HG03159 (cell line): ENCODE results near the gene SPINK8.
A peak's percentile ranks its signal among the peaks of the same experiment; 100 is the strongest.
"Not testable (repeated sequence)": the region's sequence is repeated elsewhere in the genome, so short reads cannot be mapped to it uniquely, and the experiment has no call there.

Experiments
- ATAC-seq: cut with Tn5 transposase; IDR thresholded peaks from one replicate; pipeline ENCODE4 v1.9.1; 2021; ENCODE audit warnings: mild to moderate bottlenecking, moderate library complexity; ENCODE audit not compliant: unreplicated experiment

The SPINK8 gene

DNA sequence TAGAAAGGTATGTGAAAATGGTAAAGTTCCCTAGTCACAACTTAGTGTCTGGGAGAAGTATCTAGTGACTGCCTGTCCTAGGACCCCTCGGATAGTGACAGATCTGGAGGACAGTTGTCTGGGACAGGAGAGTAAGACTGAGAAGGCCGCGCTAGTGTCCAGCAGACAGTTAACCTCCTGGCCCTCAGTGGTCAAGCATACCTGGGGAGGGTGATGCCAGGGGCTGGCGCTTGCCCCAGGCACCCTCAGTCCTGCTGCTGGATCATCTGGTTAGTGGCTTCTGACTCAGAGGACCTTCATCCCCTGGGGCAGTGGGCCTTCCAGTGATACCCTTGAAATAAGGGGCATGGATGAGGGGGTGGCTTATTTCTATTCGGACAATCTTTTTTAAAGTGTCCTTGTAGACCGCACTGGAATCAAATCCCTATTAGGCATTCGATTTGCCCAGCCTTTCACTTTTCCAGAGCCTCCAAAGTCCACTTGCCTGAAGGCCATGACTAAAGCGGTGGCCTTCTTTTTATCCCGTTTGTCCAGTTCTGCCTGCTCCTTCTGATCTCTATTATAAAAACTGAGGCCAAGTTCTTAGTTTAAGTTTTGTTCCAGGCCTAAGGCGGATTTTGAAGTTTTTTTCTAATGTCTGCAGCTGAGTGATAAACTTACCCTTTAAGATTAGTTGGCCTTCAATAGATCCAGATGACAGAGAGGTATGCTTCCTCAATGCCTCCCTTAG lies 1.6 kb downstream of the SPINK8 start:
- ATAC-seq, result not testable (repeated sequence)

DNA sequence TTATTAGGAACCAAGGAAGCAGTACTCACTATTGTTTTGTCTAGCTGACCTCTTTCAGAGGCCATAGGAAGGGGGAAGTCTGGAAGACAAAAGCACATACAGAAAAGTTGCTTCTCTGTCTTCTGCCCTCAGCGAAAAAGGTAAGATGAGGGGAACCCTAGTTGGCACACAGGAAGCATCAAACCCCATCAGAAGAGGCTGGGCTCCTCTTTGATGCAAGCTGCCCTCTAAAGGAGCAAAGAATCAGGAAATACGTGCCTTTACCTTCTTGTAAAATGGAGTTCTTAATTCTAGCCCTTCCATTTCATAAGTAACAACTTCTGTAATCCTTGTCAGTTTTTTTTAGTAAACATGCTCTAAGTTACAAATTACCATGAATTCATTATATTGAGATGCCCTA lies 12.5 kb downstream of the SPINK8 start:
- ATAC-seq, result no peak

DNA sequence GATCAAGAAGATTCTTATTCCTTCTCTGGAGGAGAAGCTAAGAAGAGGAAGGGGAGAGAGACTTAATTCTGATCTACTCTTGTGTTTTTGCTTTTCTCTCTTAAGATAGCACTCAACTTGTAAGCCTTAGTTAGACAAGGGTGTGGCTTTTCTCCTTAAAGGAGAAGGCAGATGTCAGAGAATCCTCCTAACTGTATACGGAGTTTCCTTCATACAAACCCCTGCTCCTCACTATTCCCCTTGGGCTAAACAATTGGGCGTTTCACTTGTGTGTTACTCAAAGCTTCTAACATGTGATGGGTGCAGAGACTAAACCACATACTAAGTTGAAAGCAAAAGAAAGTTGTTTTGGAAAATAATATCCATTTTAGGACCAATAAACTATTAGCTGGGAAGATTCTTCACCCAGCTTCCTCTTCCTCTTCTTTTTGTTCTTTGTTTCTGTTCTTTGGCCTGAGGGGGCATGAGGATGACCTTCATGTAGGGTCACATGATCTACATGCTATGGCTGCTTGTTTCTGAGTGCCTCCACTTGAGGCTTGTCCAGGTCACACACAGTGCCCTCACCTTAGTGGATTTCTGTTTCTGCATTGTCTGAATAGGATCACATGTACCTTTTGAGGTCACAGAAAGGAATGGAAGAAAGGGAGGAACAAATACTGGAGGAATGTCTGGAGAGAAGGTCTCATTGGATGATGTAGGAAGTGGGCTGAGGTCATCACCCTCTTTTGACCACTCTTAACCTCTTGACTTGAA lies 14.6 kb downstream of the SPINK8 start:
- no peak for ATAC-seq

DNA sequence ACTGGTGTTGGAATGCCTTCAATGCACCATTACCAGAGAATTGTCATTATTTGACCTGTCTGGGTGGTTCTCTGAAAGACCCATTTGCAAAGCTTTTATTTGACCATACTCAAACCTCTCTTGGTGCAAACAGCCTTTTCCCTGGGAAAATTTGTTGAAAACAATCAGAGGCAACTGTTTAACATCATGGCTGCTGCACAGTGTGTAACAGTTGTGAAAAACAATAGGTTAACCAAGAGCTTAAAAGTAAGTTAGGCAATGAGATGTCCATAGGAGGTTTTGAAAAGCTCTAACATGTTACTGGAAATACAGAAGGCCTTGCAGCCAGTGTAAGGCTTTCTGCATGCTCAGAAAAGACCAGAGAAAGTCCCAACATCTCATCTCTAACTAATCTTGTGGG lies 18.9 kb downstream of the SPINK8 start:
- no peak for ATAC-seq

DNA sequence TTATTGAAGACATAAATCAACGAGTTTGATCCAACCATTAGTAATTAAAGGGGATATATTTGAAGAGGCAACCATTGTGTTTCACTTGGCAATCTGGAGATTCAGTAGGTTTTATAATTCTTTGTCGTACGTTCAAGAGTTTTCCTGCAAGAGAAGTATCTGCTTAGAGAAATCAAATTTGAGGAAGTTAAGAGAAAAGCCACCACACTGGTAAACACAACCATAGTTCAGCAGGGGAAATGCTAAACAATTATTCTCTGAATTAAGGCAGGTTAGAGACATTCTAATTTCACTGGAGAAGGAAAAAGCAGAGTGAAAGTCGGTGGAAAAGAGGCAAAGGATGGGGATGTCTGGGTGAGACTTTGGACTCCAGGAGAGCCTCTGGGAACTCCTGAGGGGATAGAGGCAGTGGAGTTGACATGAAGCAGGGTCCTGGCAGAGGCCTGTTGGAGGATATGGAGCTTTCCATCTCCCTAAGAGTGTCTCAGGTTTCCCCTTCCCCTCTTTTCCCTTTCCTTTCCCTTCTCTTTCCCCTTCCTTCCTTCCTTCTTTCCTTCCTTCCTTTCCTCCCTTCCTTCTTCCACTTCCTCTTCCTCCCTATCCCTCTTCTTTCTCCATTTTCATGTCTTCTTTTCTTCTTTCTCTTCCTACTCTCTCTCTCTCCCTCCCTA lies 26.5 kb downstream of the SPINK8 start:
- no peak for ATAC-seq

DNA sequence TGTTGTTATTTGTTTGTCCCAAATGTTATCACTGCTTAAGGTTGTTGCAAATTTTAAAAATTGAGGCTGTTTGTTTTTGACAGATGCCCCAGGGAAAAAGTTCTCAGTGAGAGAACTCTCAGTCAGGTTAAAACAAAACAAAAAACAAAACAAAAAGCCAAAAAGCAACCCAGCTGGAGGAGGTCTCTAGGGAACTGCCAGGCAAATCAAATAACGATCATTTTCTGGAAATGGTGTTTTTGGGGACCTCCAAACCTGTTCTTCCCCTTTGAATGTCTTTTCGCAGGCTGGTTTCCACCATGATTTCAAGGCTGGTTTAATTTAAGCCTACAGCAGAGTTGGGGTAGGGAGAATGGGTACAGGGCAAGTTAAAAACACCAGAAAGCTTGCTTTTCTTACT lies 27.2 kb downstream of the SPINK8 start:
- no peak for ATAC-seq

DNA sequence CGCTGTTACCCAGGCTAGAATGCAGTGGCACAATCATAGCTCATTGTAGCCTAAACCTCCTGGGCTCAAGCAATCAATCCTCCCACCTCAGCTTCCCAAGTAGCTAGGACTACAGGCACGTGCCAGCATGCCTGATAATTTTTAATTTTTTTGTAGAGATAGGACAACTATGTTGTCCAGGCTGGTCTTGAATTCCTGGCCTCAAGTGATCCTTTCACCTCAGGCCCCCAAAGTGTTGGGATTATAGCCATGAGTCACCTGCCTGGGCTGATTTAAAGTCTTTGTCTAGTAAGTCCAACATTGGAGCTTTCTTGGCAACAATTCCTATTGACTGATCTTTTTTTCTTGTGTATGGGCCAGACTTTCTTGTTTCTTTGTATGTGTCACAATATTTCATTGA lies 28.1 kb downstream of the SPINK8 start:
- ATAC-seq, result no peak

DNA sequence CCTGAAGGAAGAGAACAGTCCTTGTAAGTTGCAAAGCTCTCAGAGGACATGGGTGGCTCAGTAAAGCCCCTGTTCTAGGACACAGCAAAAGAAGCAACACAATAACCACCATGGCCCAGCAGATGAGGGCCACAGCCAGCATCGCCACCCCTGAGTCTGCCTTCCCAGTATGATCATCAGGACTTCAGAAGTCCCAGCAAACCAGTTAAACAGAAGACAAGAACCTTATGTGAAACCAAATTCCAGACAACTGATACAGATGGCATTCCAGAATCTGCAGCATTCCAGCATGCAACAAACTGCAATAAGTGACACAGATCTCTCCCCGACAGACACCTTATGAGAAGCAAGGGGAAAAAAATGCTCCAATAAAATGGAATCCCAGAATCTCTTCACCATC lies 30.4 kb downstream of the SPINK8 start:
- ATAC-seq, result no peak

DNA sequence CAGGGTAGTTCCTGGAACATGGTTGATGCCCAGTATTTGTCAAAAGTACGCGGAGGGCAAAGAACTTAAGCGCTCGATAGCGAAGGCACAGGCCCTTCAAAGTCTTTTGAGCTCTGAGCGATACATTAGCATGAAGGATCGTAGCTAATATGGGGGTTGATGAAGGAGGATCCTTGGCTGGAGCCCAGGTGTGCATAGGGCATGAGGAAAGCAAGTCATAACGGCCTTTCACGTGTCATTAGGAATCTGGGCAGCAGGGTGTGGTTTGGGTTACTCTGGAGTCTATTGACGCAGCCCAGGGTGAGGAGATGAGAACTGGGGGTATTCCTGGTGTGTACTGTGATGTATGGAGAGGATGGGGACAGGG lies 31.7 kb downstream of the SPINK8 start:
- no peak for ATAC-seq

DNA sequence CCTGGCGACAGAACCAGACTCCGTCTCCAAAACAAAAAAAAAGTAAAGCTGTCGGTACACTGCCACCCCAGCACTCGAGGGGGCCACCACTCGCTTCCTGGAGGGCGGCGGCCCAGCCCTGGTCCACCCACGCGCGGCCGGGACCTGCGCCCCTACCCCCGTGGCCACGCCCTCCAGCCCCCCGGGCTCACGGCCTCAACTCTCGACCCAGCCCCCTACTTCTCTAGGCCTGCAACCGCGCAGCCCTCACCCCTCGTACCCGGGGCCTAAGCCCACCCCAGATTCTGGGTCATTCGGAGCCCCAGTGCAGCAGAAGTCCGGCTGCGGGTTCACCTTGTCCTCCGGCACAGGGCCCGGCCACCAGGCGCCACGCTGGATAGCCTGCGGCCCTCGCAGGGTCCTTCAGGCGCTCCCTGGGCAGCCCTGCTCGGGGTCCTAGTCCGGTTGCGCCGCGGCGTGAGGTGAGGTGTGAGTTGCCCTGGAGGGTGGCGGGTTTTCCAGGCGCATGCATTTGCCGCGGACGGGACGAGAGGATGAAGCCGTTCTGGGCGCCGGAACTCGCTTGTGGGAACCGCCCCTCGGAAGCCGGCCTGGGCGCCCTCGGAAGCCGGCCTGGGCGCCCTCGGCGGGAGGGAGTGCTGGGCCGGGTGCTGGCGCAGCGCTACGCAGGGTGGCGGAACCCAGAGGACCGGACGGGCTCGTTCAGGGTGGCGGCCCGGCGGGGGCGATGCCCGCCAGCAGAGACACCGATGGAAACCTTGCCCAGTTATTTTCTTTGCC lies 32.3 kb downstream of the SPINK8 start, which contains the start of gene NME6:
TSS of gene NME6 (minus strand) at position 348 of the 780 bp plus-strand sequence.
- peak; percentile 77 for ATAC-seq

DNA sequence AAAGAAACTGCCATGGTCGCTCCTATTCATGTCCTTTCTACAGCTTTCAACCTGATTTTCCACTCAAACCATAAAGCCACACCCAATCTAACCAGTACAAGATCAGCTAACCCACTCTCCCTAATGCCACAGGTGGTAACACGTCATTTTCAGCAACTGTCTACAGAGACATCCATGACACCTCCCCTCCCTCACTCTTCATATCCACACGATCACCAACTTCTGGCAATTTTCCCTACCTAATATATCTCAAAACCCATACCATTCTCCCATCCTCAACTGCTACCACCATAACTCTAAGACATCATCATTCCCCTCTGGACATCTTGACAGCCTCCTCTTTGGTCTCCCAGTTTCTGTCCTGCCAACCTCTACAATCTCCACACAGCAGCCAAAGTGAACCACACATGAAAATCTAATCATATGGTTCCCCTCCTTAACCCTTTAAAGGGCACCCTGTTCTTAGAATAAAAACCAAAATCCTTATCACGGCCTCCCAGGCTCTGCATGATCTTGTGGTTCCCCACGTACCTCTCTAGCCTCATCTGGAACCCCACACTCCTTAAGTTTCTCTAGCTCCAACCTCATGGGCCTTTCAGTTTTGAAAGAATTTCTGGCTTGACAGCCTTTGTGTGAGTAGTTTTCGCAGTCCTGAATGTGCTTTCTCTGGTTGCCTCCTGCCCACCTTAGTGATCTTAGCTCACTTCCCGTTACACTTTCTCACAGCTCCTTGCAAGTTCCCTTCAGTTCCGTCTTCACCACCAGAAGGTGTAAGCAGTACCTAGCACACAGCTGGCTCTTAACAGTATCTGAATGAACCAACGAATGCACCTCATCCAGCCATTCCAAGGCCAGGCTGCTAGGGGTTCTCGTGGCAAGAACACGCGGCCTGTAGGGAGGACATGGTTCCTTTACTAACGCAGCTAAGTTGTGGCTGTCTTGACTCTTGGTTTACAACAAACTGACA lies 33.4 kb downstream of the SPINK8 start:
- peak; percentile 59 for ATAC-seq

DNA sequence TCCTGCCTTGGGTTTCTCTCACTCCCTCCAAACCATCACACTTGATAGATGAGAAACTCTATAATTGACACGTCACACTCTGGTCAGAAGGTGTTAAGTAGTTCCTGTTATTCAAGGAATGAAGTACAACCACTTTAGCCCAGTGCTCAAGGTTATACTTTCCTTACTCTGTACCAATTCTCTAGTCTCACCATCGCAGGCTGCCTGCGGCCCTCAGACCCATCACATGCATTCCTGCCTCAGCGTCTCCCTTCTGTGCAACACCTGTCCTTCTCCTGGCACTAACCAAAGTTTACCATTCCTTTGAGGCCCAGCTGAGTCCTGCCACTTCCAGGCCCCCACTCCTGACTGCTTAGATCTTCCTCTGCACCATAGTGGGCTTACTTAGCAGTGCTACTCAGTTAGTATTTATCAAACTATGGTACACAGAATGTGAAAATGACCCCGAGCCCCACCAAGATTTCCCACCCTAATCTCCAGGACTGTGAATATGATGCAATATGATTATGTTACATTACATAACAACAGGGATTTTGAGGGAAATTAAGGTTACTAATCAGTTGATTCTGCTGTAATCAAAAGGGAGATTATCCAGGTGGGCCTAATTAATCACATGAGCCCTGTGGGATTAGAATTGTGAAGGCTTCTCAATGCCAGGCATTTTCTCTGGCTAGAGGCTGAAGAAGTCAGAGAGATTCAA lies 36.2 kb downstream of the SPINK8 start:
- ATAC-seq, result no peak

DNA sequence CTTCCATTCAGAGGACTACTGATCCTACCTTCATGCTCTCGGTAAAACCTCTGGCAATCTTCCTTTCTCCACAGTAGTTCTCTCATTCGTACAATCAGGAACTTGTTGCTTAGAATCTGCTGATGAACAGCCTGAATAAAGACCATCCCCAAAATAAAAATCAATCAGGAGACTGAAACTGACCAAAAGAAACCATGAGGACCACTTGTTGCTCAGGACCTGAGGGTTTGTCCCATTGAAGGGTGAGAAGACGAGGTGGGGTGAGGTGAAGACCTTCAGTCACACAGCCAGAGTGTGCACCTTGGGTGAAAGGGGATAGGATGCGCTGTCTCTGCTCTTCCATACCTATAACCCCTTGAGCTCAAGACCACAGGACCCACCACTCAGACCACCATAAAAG lies 36.8 kb downstream of the SPINK8 start:
- no peak for ATAC-seq

DNA sequence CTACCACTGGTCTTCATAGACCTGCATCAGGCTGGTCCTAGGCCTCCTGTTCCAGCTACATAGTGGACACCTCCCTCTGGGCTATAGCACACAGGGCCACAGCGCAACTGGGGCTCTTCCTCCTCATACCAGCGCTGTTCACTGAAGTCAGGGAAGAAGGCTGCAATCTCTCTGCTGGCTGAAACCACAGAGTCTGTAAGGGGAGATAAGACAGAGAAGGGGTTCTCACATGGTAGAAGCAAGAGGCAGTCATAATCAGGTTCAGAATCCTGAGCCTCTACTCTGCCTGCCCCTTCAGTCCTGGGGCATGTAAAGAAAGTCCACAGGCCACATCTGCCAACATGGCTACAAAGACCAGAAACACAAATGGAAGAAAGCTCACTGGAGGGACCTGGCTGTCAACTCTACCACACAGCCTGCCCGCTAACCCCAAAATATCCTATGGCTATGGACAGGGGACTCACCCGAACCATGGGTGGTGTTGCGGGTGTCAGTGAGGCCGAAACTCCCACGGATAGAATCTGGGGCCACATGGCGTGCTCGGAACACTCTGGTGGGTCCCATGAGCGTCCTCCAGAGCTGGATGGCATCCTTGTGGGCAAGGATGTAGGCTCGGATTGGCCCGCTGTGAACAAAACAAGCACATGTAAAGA lies 38.7 kb downstream of the SPINK8 start:
- no peak for ATAC-seq

DNA sequence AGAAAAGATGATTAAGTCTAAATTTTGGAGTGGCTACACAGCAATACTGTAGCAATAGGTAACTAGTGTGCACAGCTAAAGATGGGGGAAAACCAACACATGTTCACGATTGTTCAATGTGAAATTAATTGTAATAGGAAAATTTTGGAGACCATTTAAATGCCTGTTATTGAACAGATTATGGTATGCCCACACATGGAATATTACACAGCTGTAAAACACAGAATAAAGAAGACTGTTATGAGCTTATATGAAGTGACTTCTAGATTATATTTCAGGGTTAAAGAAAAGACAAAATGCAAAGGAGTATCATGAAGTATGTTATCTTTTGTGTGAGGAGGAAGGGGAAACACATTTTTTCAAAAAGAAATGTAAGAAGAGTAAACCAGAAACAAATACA lies 43.8 kb downstream of the SPINK8 start:
- no peak for ATAC-seq

DNA sequence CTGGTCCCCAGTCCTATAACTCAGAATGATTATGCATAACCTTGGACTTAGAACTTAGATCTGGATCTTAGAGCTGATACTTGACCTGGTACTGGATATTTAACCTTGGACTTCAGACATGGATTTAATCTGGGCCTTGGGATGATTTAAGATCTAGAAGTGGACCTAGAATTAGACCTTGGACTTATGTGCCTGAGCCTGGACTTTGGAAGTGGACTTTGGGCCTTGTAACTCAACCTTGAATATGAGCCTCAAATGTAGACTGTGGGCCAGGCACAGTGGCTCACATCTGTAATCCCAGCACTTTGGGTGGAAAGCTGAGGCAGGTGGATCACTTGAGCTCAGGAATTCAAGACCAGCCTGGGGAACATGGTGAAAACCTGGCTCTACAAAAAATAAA lies 46.4 kb downstream of the SPINK8 start:
- no peak for ATAC-seq

DNA sequence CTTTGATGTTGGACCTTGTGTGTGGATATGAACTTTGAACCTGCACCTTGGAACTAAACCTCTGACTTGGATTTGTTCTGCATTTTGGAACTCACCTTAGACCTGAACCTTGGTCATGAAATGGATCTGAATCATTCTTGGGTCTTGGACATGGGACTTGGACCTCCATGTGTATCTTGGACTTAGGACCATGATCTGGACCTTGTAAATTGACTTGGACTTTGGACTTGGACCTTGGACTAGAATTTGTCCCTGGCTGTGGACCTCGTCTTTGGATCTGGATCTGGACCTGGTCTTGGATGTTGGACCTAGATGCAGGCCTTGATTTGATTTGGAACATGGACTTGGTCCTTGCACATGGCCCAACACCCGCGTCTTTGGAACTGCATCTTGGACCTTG lies 47.2 kb downstream of the SPINK8 start:
- no peak for ATAC-seq

DNA sequence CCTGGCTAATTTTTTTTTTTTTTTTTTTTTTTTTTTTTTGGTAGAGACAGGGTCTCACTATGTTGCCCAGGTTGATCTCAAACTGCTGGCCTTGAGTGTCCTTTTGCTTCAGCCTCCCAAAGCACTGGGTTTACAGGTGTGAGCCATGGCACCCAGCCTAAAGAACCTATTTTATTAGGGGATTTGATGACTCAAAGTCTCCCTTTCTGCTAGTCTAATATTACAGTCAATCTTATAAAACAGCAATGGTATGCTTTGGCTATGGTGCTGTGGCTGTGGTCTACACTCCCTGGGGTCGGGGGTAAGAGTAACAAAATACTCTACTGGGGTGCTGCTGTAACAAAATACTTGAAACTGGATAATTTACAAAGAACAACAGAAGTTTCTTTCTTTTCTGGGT lies 47.8 kb downstream of the SPINK8 start:
- no peak for ATAC-seq

DNA sequence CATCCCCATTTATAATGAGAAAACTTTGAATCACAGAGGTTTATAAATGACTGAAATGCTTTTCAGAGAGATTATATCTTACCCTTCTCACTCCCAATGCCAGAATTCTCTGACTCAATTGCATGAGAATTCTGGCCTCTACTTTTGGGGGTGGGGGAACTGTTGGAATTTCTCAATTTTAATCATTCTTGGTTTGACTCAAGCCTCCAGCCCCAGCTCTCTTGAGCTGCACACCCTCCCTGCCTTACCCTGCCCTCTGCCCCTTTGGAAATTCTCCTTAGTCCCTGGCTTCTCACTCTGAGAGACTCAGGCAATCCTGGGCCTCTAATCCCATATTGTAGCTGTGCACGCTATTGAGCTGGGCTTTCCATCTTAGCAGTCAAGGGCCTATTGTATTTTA lies 48.3 kb downstream of the SPINK8 start:
- no peak for ATAC-seq
